WERI-Rb-1 (cell line): ENCODE results near the gene THBS4.
"Not testable (repeated sequence)": the region's sequence is repeated elsewhere in the genome, so short reads cannot be mapped to it uniquely, and the experiment has no call there.

Experiments
- DNase-seq: peaks from one replicate; pipeline ENCODE4 v3.0.0-alpha.2; 2020
- H3K27ac ChIP-seq: fragments of 250-450 bp; sonication (Bioruptor Pico); 2 replicates; pipeline ENCODE4 v1.5.1; 2020; ENCODE audit warnings: mild to moderate bottlenecking, moderate library complexity
- H3K27me3 ChIP-seq: fragments of 250-450 bp; sonication (Bioruptor Pico); 2 replicates; pipeline ENCODE4 v1.5.1; 2021; ENCODE audit warnings: mild to moderate bottlenecking, low read depth, moderate library complexity; ENCODE audit not compliant: insufficient read depth, severe bottlenecking
- H3K36me3 ChIP-seq: fragments of 250-450 bp; sonication (Bioruptor Pico); 2 replicates; pipeline ENCODE4 v1.5.1; 2020; ENCODE audit warnings: mild to moderate bottlenecking, moderate library complexity
- H3K4me3 ChIP-seq: 2 replicates; pipeline ENCODE4 v1.5.1; 2011; ENCODE audit warnings: low read depth, mild to moderate bottlenecking, control low read depth, low read length
- H3K9me3 ChIP-seq: fragments of 250-450 bp; sonication (Bioruptor Pico); 2 replicates; pipeline ENCODE4 v1.5.1; 2021; ENCODE audit warnings: mild to moderate bottlenecking, moderate library complexity; ENCODE audit not compliant: severe bottlenecking
- CTCF ChIP-seq: IDR thresholded peaks from 2 replicates; pipeline ENCODE4 v1.5.1; 2011; ENCODE audit warnings: low read depth, mild to moderate bottlenecking, control low read depth, inconsistent platforms, low read length

The THBS4 gene

GRCh38 chr5:80082281-80082680, 47.1 kb downstream of the THBS4 start:
- H3K27ac ChIP-seq: peak overlapping the region; percentile 11

GRCh38 chr5:80082731-80083100, 47.6 kb downstream of the THBS4 start:
- peak overlapping the region; percentile 11 for H3K27ac ChIP-seq
- peak; percentile 73 for TF ChIP-seq CTCF
- H3K9me3 ChIP-seq: no peaks in the 10 kb centered on the region
- peak; percentile 83 for DNase-seq
- no peak overlapping the region for H3K4me3 ChIP-seq
- no peaks in the 10 kb centered on the region for H3K27me3 ChIP-seq
- H3K36me3 ChIP-seq: peaks cover 5% of the 10 kb centered on the region

More at GRCh38 chr5:80082281-80082680, 47.1 kb downstream of the THBS4 start:
- TF ChIP-seq CTCF: no peak
- H3K4me3 ChIP-seq: no peak overlapping the region
- peaks cover 5% of the 10 kb centered on the region for H3K36me3 ChIP-seq
- DNase-seq: no peak
- H3K27me3 ChIP-seq: no peaks in the 10 kb centered on the region
- no peaks in the 10 kb centered on the region for H3K9me3 ChIP-seq

GRCh38 chr5:80083101-80083890, 48.1 kb downstream of the THBS4 start:
- Histone ChIP-seq H3K27me3 (no peaks in the 10 kb centered on the region), H3K9me3 (no peaks in the 10 kb centered on the region), H3K27ac (no peak overlapping the region), H3K4me3 (no peak overlapping the region), H3K36me3 (peaks cover 5% of the 10 kb centered on the region)
- 0 out of 2 replicates have a peak, but pooled peaks have one; percentile 6 for TF ChIP-seq CTCF
- DNase-seq: no peak

- TF ChIP-seq CTCF: no peak
- H3K36me3 ChIP-seq: no peaks in the 10 kb centered on the region
- no peaks in the 10 kb centered on the region for H3K27me3 ChIP-seq
- DNase-seq: no peak
- H3K4me3 ChIP-seq: no peak overlapping the region
- no peaks in the 10 kb centered on the region for H3K9me3 ChIP-seq
- no peak overlapping the region for H3K27ac ChIP-seq
Observed at GRCh38 chr5:80090884-80091166, 55.7 kb downstream of the THBS4 start.

- peak; percentile 22; the same call in 1 of the 2 replicates for TF ChIP-seq CTCF
- not testable (repeated sequence) for H3K4me3 ChIP-seq, H3K9me3 ChIP-seq, H3K27ac ChIP-seq, H3K27me3 ChIP-seq, H3K36me3 ChIP-seq, DNase-seq
Observed at GRCh38 chr5:80091792-80092192, 56.6 kb downstream of the THBS4 start.
